A549 (cell line): ENCODE data around the gene CDK5RAP2. TPM values are rescaled to one million over a fixed set of nuclear protein-coding genes. Genes with fewer than 3 reads are reported as not detected.

Experiments
- ATAC-seq, 2 experiments: fragments of 200-7000 bp in 1 of 2; fragments of >200 bp in 1 of 2; cut with Nextera tagmentation in 1 of 2; cut with Tn5 transposase in 1 of 2; 3 replicates each; pipeline versions ENCODE4 v1.8.0 to v1.9.1; 2018 to 2020; ENCODE audit warnings: mild to moderate bottlenecking in 1 of 2, moderate library complexity in 1 of 2
- CTCF ChIA-PET: fragments of 300-600 bp; sonication (Branson Sonifier 250); formaldehyde crosslinking; extraction: SDS; loops from one replicate; lab custom pipeline; 2021; ENCODE audit warnings: antibody characterized with exemption, inconsistent platforms; lab: Yijun Ruan, JAX
- POLR2A ChIA-PET: fragments of 350-600 bp; formaldehyde crosslinking; extraction: SDS; loops from one replicate; lab custom pipeline; 2021; ENCODE audit warnings: antibody characterized with exemption, inconsistent platforms; lab: Yijun Ruan, JAX
- DNase-seq, 2 experiments: peaks; one replicate each; pipeline versions ENCODE4 v3.0.0 to v3.0.0-alpha.2; 2011 to 2016; ENCODE audit warnings: low read depth in 1 of 2, low spot score in 1 of 2
- FAIRE-seq: peaks from 2 replicates; lab custom pipeline; 2011; peaks lifted over from hg19 to GRCh38; lab: Jason Lieb, UNC
- H3K27ac ChIP-seq, 2 experiments: fragments of >200 bp; sonication (Bioruptor Twin); formaldehyde crosslinking; 3 replicates each; pipeline ENCODE4 v1.5.1; 2016 to 2017
- H3K4me1 ChIP-seq: fragments of >200 bp; sonication (Bioruptor Twin); formaldehyde crosslinking; 3 replicates; pipeline ENCODE4 v1.6.1; 2016
- H3K4me2 ChIP-seq: fragments of >200 bp; sonication (Bioruptor Twin); formaldehyde crosslinking; 3 replicates; pipeline ENCODE4 v1.6.1; 2016
- H3K4me3 ChIP-seq: fragments of >200 bp; sonication (Bioruptor Twin); formaldehyde crosslinking; 3 replicates; pipeline ENCODE4 v1.5.1; 2016
- H3K9me3 ChIP-seq: fragments of >200 bp; sonication (Bioruptor Twin); formaldehyde crosslinking; 3 replicates; pipeline ENCODE4 v1.6.1; 2016
- BHLHE40 ChIP-seq: IDR thresholded peaks from 2 replicates; pipeline ENCODE4 v1.6.1; 2012; ENCODE audit warnings: low read depth, low read length, inconsistent platforms
- CEBPB ChIP-seq, 2 experiments: fragments of >200 bp in 1 of 2; sonication (Bioruptor Twin) in 1 of 2; formaldehyde crosslinking in 1 of 2; IDR thresholded peaks; 2 replicates each; pipeline ENCODE4 v1.6.1; 2012 to 2016
- CHD4 ChIP-seq: fragments of 200-600 bp; sonication (generic); IDR thresholded peaks from 2 replicates; pipeline ENCODE4 v1.6.1; 2016; ENCODE audit warnings: antibody characterized with exemption, mild to moderate bottlenecking, borderline replicate concordance
- CTCF ChIP-seq: fragments of >200 bp; sonication (Bioruptor Twin); formaldehyde crosslinking; IDR thresholded peaks from 3 replicates; pipeline ENCODE4 v1.5.1; 2016
- EHF ChIP-seq: fragments of 250-450 bp; sonication (Bioruptor Pico); IDR thresholded peaks from 2 replicates; pipeline ENCODE4 v1.5.0; 2020; ENCODE audit warnings: mild to moderate bottlenecking
- EHMT2 ChIP-seq: fragments of 200-600 bp; sonication (generic); IDR thresholded peaks from 2 replicates; pipeline ENCODE4 v1.6.1; 2016; ENCODE audit warnings: antibody characterized with exemption, low read depth, mild to moderate bottlenecking, moderate library complexity
- FOXS1 ChIP-seq: fragments of 250-450 bp; sonication (Bioruptor Pico); IDR thresholded peaks from 2 replicates; pipeline ENCODE4 v1.5.0; 2020; ENCODE audit warnings: mild to moderate bottlenecking, moderate library complexity
- GATA3 ChIP-seq: IDR thresholded peaks from 2 replicates; pipeline ENCODE4 v1.6.1; 2012; ENCODE audit warnings: borderline replicate concordance
- HEYL ChIP-seq: fragments of 250-450 bp; sonication (Bioruptor Pico); IDR thresholded peaks from 2 replicates; pipeline ENCODE4 v1.8.0; 2021; ENCODE audit warnings: mild to moderate bottlenecking, moderate library complexity
- HOXB5 ChIP-seq: fragments of 250-450 bp; sonication (Bioruptor Pico); IDR thresholded peaks from 2 replicates; pipeline ENCODE4 v1.5.0; 2020; ENCODE audit warnings: mild to moderate bottlenecking, moderate library complexity
- JUN ChIP-seq, 2 experiments: fragments of >200 bp; sonication (Bioruptor Twin); formaldehyde crosslinking; IDR thresholded peaks; 2 replicates in 1 of 2; 3 replicates in 1 of 2; pipeline ENCODE4 v1.6.1; 2016 to 2017
- JUNB ChIP-seq: fragments of >200 bp; sonication (Bioruptor Twin); formaldehyde crosslinking; IDR thresholded peaks from 2 replicates; pipeline ENCODE4 v1.6.1; 2016
- KDM5A ChIP-seq: fragments of 200-600 bp; sonication (generic); IDR thresholded peaks from 2 replicates; pipeline ENCODE4 v1.6.1; 2016; ENCODE audit warnings: antibody characterized with exemption, mild to moderate bottlenecking
- MAFK ChIP-seq: fragments of 450-650 bp; IDR thresholded peaks from 2 replicates; pipeline ENCODE4 v1.6.1; 2014; ENCODE audit not compliant: partially characterized antibody
- MAZ ChIP-seq: fragments of 150-350 bp; IDR thresholded peaks from 2 replicates; pipeline ENCODE4 v1.6.1; 2014; ENCODE audit warnings: antibody characterized with exemption, low read depth, low read length, borderline replicate concordance
- NPAS2 ChIP-seq: fragments of 250-450 bp; sonication (Bioruptor Pico); IDR thresholded peaks from 2 replicates; pipeline ENCODE4 v1.8.0; 2022; ENCODE audit warnings: mild to moderate bottlenecking, moderate library complexity, borderline replicate concordance
- NR3C1 ChIP-seq: fragments of >200 bp; sonication (Bioruptor Twin); formaldehyde crosslinking; IDR thresholded peaks from 3 replicates; pipeline ENCODE4 v1.6.1; 2017
- POLR2A ChIP-seq: IDR thresholded peaks from 2 replicates; pipeline ENCODE4 v1.6.1; 2012; ENCODE audit warnings: mild to moderate bottlenecking, low read length
- RAD21 ChIP-seq, 2 experiments: fragments of >200 bp in 1 of 2; sonication (Bioruptor Twin) in 1 of 2; formaldehyde crosslinking in 1 of 2; IDR thresholded peaks in 1 of 2; conservative IDR thresholded peaks in 1 of 2; 2 replicates in 1 of 2; 3 replicates in 1 of 2; pipeline ENCODE4 v1.6.1; 2012 to 2018; ENCODE audit warnings: inconsistent platforms in 1 of 2
- RARB ChIP-seq: fragments of 250-450 bp; sonication (Bioruptor Pico); IDR thresholded peaks from 2 replicates; pipeline ENCODE4 v1.8.0; 2021; ENCODE audit warnings: mild to moderate bottlenecking, moderate library complexity
- SMC3 ChIP-seq: fragments of >200 bp; sonication (Bioruptor Twin); formaldehyde crosslinking; IDR thresholded peaks from 3 replicates; pipeline ENCODE4 v1.6.1; 2018; ENCODE audit warnings: inconsistent platforms
- SREBF2 ChIP-seq: fragments of 450-650 bp; IDR thresholded peaks from 2 replicates; pipeline ENCODE4 v1.6.1; 2014; ENCODE audit warnings: mild to moderate bottlenecking, moderate library complexity
- TFCP2L1 ChIP-seq: fragments of 250-450 bp; sonication (Bioruptor Pico); IDR thresholded peaks from 2 replicates; pipeline ENCODE4 v1.5.0; 2021; ENCODE audit warnings: mild to moderate bottlenecking
- ZNF302 ChIP-seq: fragments of 250-450 bp; sonication (Bioruptor Pico); IDR thresholded peaks from 2 replicates; pipeline ENCODE4 v1.9.0; 2021; ENCODE audit warnings: inconsistent platforms, mild to moderate bottlenecking, moderate library complexity
- whole genome bisulfite sequencing: methylation state at CpG from one replicate; pipeline ENCODE4 v1.1.6; 2017; ENCODE audit errors: missing lambda C conversion rate; 5-methylcytosine and 5-hydroxymethylcytosine counted together
- polyA plus RNA-seq, 4 experiments: library from polyadenylated mRNA; depleted of rRNA in 3 of 4; stranded (reverse); fragments of >200 nt; fragmentation: RNase III in 1 of 4; extraction: RNeasy Plus Mini Kit Qiagen cat#74134 plus additional on column Dnase treatment in 1 of 4; gene quantifications; 2 replicates in 3 of 4; 3 replicates in 1 of 4; pipeline ENCODE4 v1.2.3, GENCODE V29; 2011 to 2017
- TF ChIP-seq, protein P1 (sequence below): IDR thresholded peaks from 2 replicates; pipeline ENCODE4 v1.6.1; 2012; ENCODE audit warnings: low read depth, borderline replicate concordance
- TF ChIP-seq, protein P2 (sequence below): fragments of >200 bp; sonication (Bioruptor Twin); formaldehyde crosslinking; IDR thresholded peaks from 3 replicates; pipeline ENCODE4 v1.6.1; 2016

Gene CDK5RAP2
- polyA plus RNA-seq, 2 of the 4 experiments (the other 2 are of a cell fraction), result 29.1 to 44.6 TPM

- TF ChIP-seq NR3C1, result no peak
- no peak for TF ChIP-seq HOXB5
- TF ChIP-seq CEBPB (IDR thresholded peaks at IDR 0.05), result peak; percentile 60 to 78; a peak in 3 of 4 replicates
- TF ChIP-seq SREBF2, result no peak
- TF ChIP-seq, protein P1, sequence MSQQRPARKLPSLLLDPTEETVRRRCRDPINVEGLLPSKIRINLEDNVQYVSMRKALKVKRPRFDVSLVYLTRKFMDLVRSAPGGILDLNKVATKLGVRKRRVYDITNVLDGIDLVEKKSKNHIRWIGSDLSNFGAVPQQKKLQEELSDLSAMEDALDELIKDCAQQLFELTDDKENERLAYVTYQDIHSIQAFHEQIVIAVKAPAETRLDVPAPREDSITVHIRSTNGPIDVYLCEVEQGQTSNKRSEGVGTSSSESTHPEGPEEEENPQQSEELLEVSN, result no peak
- no peak for TF ChIP-seq MAZ
- TF ChIP-seq, protein P2, sequence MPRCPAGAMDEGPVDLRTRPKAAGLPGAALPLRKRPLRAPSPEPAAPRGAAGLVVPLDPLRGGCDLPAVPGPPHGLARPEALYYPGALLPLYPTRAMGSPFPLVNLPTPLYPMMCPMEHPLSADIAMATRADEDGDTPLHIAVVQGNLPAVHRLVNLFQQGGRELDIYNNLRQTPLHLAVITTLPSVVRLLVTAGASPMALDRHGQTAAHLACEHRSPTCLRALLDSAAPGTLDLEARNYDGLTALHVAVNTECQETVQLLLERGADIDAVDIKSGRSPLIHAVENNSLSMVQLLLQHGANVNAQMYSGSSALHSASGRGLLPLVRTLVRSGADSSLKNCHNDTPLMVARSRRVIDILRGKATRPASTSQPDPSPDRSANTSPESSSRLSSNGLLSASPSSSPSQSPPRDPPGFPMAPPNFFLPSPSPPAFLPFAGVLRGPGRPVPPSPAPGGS, result no peak
- CTCF ChIA-PET, result interaction anchor here (0.7 to 1.2 kb wide), 7 partner anchors 10 to 319 kb away, joined by 3 to 4 read pairs (median 3); no protein-coding TSS in a partner anchor
- Histone ChIP-seq H3K4me1 (peaks cover 61% of the 10 kb centered on the region), H3K9me3 (no peaks in the 10 kb centered on the region), H3K4me2 (peak overlapping the region; percentile 53), H3K27ac (peak overlapping the region; percentile 70 to 79), H3K4me3 (no peak overlapping the region)
- FAIRE-seq (no peak), ATAC-seq (peak in 1 of 2 experiments; percentile 28; a peak in 2 of 6 replicates), DNase-seq (no peak)
- POLR2A ChIA-PET, result interaction anchor here (1.0 to 1.3 kb wide), 2 partner anchors 97 to 176 kb away, joined by 3 read pairs; partner anchors contain the start of genes FBXW2 and MEGF9
Measured at GRCh38 chr9:120616966-120617935, 37.3 kb upstream of the CDK5RAP2 start.

DNA sequence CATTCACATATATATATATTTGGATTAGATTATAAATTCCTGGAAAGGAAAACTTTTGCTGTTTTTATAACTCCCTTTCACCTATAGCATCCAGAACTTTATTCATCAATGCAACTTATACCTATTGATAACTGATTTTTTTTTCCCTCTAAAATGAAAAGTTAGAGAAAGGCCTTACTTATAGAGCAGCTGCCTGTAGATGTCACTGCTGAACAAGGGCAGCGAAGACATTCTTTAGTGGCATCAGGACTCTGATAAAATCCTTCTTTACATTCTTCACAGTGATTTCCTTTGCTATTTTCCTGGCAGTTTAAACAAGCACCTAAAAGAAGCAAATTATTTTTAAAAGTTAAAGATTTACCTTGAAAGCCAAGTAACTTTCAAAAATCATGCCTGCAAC lies 32.3 kb upstream of the CDK5RAP2 start:
- Histone ChIP-seq H3K9me3 (no peaks in the 10 kb centered on the region), H3K27ac (no peak overlapping the region), H3K4me3 (no peak overlapping the region), H3K4me1 (peaks cover 17% of the 10 kb centered on the region), H3K4me2 (no peak overlapping the region)
- no peak for FAIRE-seq
- peak in 1 of 2 experiments; percentile 45 for DNase-seq
- CTCF ChIA-PET, result interaction anchor here (0.6 to 1.3 kb wide), 5 partner anchors 8 to 1428 kb away, joined by 3 to 4 read pairs (median 4); no protein-coding TSS in a partner anchor
- WGBS, result 62% methylated on average over 1 of the region's 1 CpG
- TF ChIP-seq HOXB5, result no peak
- TF ChIP-seq EHMT2, result no peak
- no peak for TF ChIP-seq GATA3
- no peak for TF ChIP-seq EHF (CRISPR knock-in tag)
- TF ChIP-seq JUNB, result no peak
- TF ChIP-seq MAFK, result no peak
- TF ChIP-seq HEYL (CRISPR knock-in tag), result no peak
- TF ChIP-seq RAD21 (conservative IDR thresholded peaks at IDR 0.05 in 1 of 2, IDR thresholded peaks at IDR 0.05 in 1 of 2), result peak; percentile 76 to 79
- no peak for TF ChIP-seq TFCP2L1 (CRISPR knock-in tag)
- TF ChIP-seq BHLHE40, result no peak
- no peak for TF ChIP-seq RARB (CRISPR knock-in tag)
- TF ChIP-seq NPAS2, result no peak
- TF ChIP-seq SREBF2, result no peak
- TF ChIP-seq POLR2A, result no peak
- peak; percentile 73 for TF ChIP-seq CTCF
- no peak for TF ChIP-seq FOXS1 (CRISPR knock-in tag)
- TF ChIP-seq CHD4, result no peak
- no peak for TF ChIP-seq JUN (IDR thresholded peaks at IDR 0.05)
- no peak for TF ChIP-seq ZNF302 (CRISPR knock-in tag)
- no peak for TF ChIP-seq KDM5A
- TF ChIP-seq SMC3, result peak; percentile 45; the same call in 2 of the 3 replicates
- POLR2A ChIA-PET, result no interaction called here
- peak in 1 of 2 experiments; percentile 76; a peak in 2 of 6 replicates for ATAC-seq
